ENCODE data around the gene FADS2.

FADS2 gene

GRCh38 chr11:61842528-61842820, 14.4 kb downstream of the FADS2 start:
- no peak for TF ChIP-seq CTCF (conservative IDR thresholded peaks at IDR 0.05; ENCODE audit: control insufficient read depth, insufficient read depth, low read depth, low read length)
- DNase-seq (ENCODE audit: low read depth), result no peak
- no peak overlapping the region for H3K4me3 ChIP-seq (ENCODE audit: control insufficient read depth, low read depth, low read length)

- no peak for DNase-seq (ENCODE audit: low read depth)
- no peak overlapping the region for H3K4me3 ChIP-seq (ENCODE audit: control insufficient read depth, low read depth, low read length)
- no peak for TF ChIP-seq CTCF (conservative IDR thresholded peaks at IDR 0.05; ENCODE audit: control insufficient read depth, insufficient read depth, low read depth, low read length)
Observed at GRCh38 chr11:61844909-61845565, 16.9 kb downstream of the FADS2 start.

- no peak for DNase-seq (ENCODE audit: low read depth)
- no peak overlapping the region for H3K4me3 ChIP-seq (ENCODE audit: control insufficient read depth, low read depth, low read length)
- TF ChIP-seq CTCF (conservative IDR thresholded peaks at IDR 0.05; ENCODE audit: control insufficient read depth, insufficient read depth, low read depth, low read length), result no peak
Observed at GRCh38 chr11:61846362-61847020, 18.4 kb downstream of the FADS2 start.

- no peak for TF ChIP-seq CTCF (conservative IDR thresholded peaks at IDR 0.05; ENCODE audit: control insufficient read depth, insufficient read depth, low read depth, low read length)
Observed at GRCh38 chr11:61847914-61848581, 19.9 kb downstream of the FADS2 start.

GRCh38 chr11:61848631-61849030, 20.5 kb downstream of the FADS2 start:
- DNase-seq (ENCODE audit: low read depth), result no peak
- TF ChIP-seq CTCF (conservative IDR thresholded peaks at IDR 0.05; ENCODE audit: control insufficient read depth, insufficient read depth, low read depth, low read length), result no peak
- no peak overlapping the region for H3K4me3 ChIP-seq (ENCODE audit: control insufficient read depth, low read depth, low read length)

More at GRCh38 chr11:61847914-61848581, 19.9 kb downstream of the FADS2 start:
- H3K4me3 ChIP-seq (ENCODE audit: control insufficient read depth, low read depth, low read length), result no peak overlapping the region
- DNase-seq (ENCODE audit: low read depth), result no peak

GRCh38 chr11:61850687-61851086, 22.6 kb downstream of the FADS2 start:
- no peak for DNase-seq (ENCODE audit: low read depth)
- no peak for TF ChIP-seq CTCF (conservative IDR thresholded peaks at IDR 0.05; ENCODE audit: control insufficient read depth, insufficient read depth, low read depth, low read length)
- no peak overlapping the region for H3K4me3 ChIP-seq (ENCODE audit: control insufficient read depth, low read depth, low read length)

Data from fibroblast of mammary gland (primary cell).